ENCODE measurements around the gene NAP1L4. TPM values are rescaled to one million over a fixed set of nuclear protein-coding genes. Genes with fewer than 3 reads are reported as not detected.

NAP1L4 gene
- total RNA-seq, 2 donors from 2014 or later = 45.9 to 57.7 TPM

DNA sequence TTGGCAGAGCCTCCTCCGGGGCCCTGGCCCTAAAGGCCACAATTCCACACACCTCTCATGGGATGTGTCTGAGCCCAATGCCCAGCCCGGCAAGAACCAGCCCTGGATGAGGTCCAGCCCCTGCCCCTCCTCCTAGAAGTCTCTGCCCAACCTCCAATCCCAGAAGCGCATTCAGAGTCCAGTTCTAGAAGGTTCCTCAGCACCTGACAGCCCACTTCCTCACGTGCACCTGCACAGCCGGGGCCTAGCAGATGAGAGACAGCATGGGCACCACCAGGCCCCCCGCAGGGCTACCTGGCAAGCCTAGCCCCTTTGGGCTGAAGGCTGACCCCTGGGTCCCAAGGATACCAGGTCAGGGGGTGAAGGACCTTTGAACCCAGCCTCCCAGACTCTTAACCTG, 95.1 kb downstream of the NAP1L4 start:
- 85% methylated on average over 5 of the region's 6 CpGs; no CpG with 5 or more reads in 1 of the 2 donors for WGBS, 2 donors
- TF ChIP-seq POLR2A (IDR thresholded peaks at IDR 0.05) = no peak
- no peak for TF ChIP-seq CTCF (IDR thresholded peaks at IDR 0.05)
- Histone ChIP-seq H3K36me3 (replicated peaks in 1 of 2; ENCODE audit: insufficient read depth in 1 of 2, low read depth in 2 of 2) (no peaks in the 10 kb centered on the region), H3K4me3 (no peak overlapping the region), H3K9me3 (no peaks in the 10 kb centered on the region), H3K4me1 (peaks cover 8% of the 10 kb centered on the region), H3K27ac (no peak overlapping the region), H3K27me3 (no peaks in the 10 kb centered on the region)
- intact Hi-C loops (cut with DNase I) = no loop called here
- DNase-seq (no peak), ATAC-seq (no peak)

GRCh38 chr11:2896047-2896446, 96.1 kb downstream of the NAP1L4 start:
- intact Hi-C loops (cut with DNase I) = no loop called here
- TF ChIP-seq CTCF (IDR thresholded peaks at IDR 0.05) (no peak), POLR2A (IDR thresholded peaks at IDR 0.05) (no peak)
- Histone ChIP-seq H3K9me3 (no peaks in the 10 kb centered on the region), H3K4me1 (peaks cover 18% of the 10 kb centered on the region), H3K27me3 (no peaks in the 10 kb centered on the region), H3K36me3 (replicated peaks in 1 of 2; ENCODE audit: insufficient read depth in 1 of 2, low read depth in 2 of 2) (no peaks in the 10 kb centered on the region), H3K27ac (no peak overlapping the region), H3K4me3 (no peak overlapping the region)
- 77 to 79% methylated on average over 8 to 9 of the region's 9 CpGs for WGBS, 2 donors
- ATAC-seq (no peak), DNase-seq (no peak)

Small RNA genes within 50 kb of the gene (small RNA-seq; reads per million reads assigned to genes)
- gene SNORA54 = 7.2 reads per million, percentile 90 among the genes with 10 or more reads in this experiment

Other genes with a start within 250 kb of the NAP1L4 start
- 100 to 1,000 TPM in 1 of 2 donors, 10 to 100 TPM in 1; 35.3 to 231 TPM for gene CDKN1C, start 106.6 kb downstream of the NAP1L4 start, total RNA-seq
- gene PHLDA2, start 62.9 kb downstream of the NAP1L4 start, total RNA-seq = 1 to 10 TPM in 1 of 2 donors, not detected in 1; 4.2 TPM
- 10 to 100 TPM; 15.8 to 20.8 TPM for gene CARS1, start 65.1 kb upstream of the NAP1L4 start, total RNA-seq
- gene OSBPL5, start 173.0 kb upstream of the NAP1L4 start, total RNA-seq = 10 to 100 TPM; 22.3 to 62.0 TPM
- gene MRGPRG, start 226.5 kb upstream of the NAP1L4 start, total RNA-seq = not detected
- not detected for gene MRGPRE, start 240.1 kb upstream of the NAP1L4 start, total RNA-seq